ENCODE results near the gene KIAA1217.

The KIAA1217 gene

DNA sequence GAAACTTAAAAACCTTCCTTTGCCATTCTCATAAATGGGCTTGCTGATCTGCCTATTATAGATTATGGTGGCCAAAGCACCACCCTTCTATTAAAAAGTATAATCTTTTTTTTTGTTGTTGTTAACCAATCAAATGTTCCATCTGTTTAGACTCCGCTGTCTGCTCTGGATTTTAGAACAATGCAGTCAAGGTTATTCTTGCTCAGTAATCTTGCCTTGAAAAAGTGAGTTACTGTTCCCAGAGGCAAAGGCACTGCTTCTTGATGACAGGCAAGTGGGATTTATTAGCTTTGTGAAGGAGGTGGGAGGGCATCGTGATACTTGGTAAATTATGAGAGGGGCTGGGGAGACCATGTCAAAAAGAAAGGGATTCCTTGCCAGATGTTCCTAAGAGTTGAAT lies 143.5 kb downstream of the KIAA1217 start:
- Histone ChIP-seq H3K27ac (ENCODE audit: low read depth, low read length) (no peak overlapping the region), H3K4me1 (ENCODE audit: control insufficient read depth, low read length) (no peaks in the 10 kb centered on the region), H4K20me1 (ENCODE audit: control insufficient read depth, insufficient read depth, low read depth, low read length) (no peaks in the 10 kb centered on the region), H3K4me3 (ENCODE audit: low read length) (no peak overlapping the region), H3F3A (ENCODE audit: control insufficient read depth, insufficient read depth) (no peaks in the 10 kb centered on the region), H3K9me2 (replicated peaks; ENCODE audit: control insufficient read depth, low read length) (no peaks in the 10 kb centered on the region), H3K9me3 (ENCODE audit: control insufficient read depth, insufficient read depth, low read length) (no peaks in the 10 kb centered on the region), H3K4me2 (ENCODE audit: low read length) (no peak overlapping the region), H3K27me3 (ENCODE audit: control insufficient read depth, low read length) (peaks cover 5% of the 10 kb centered on the region), H3K36me3 (ENCODE audit: control insufficient read depth, low read length) (no peaks in the 10 kb centered on the region), H3K79me2 (ENCODE audit: control insufficient read depth, low read length) (no peaks in the 10 kb centered on the region)
- TF ChIP-seq EZH2phosphoT487 (IDR thresholded peaks at IDR 0.05; ENCODE audit: borderline replicate concordance, low read length): no peak
- TF ChIP-seq, protein P1, sequence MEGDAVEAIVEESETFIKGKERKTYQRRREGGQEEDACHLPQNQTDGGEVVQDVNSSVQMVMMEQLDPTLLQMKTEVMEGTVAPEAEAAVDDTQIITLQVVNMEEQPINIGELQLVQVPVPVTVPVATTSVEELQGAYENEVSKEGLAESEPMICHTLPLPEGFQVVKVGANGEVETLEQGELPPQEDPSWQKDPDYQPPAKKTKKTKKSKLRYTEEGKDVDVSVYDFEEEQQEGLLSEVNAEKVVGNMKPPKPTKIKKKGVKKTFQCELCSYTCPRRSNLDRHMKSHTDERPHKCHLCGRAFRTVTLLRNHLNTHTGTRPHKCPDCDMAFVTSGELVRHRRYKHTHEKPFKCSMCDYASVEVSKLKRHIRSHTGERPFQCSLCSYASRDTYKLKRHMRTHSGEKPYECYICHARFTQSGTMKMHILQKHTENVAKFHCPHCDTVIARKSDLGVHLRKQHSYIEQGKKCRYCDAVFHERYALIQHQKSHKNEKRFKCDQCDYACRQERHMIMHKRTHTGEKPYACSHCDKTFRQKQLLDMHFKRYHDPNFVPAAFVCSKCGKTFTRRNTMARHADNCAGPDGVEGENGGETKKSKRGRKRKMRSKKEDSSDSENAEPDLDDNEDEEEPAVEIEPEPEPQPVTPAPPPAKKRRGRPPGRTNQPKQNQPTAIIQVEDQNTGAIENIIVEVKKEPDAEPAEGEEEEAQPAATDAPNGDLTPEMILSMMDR (IDR thresholded peaks at IDR 0.05; ENCODE audit: low read depth, low read length, poor library complexity, severe bottlenecking): no peak

DNA sequence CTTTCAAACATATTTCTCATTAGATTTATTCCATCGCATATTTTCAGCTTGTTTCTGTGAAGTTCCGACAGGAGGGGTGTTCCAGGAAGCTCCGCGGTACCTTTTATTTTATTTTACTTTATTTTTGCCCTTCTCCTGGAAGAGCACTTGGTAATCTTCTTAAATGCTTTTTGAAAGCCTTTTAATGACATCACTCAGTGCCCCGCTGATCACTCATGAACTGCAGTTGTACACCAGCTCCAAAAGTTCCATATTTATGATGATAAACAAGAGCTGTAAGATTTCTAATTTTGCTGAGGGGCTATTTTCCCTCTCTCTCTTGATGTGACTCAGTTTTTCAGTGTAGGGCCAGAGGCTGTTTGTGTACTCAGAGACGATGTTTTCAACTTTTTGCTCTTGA lies 144.4 kb downstream of the KIAA1217 start:
- Histone ChIP-seq H3K36me3 (ENCODE audit: control insufficient read depth, low read length) (no peaks in the 10 kb centered on the region), H3K9me2 (replicated peaks; ENCODE audit: control insufficient read depth, low read length) (no peaks in the 10 kb centered on the region), H3F3A (ENCODE audit: control insufficient read depth, insufficient read depth) (no peaks in the 10 kb centered on the region), H3K27me3 (ENCODE audit: control insufficient read depth, low read length) (peaks cover 5% of the 10 kb centered on the region), H4K20me1 (ENCODE audit: control insufficient read depth, insufficient read depth, low read depth, low read length) (no peaks in the 10 kb centered on the region), H3K9me3 (ENCODE audit: control insufficient read depth, insufficient read depth, low read length) (no peaks in the 10 kb centered on the region), H3K4me1 (ENCODE audit: control insufficient read depth, low read length) (no peaks in the 10 kb centered on the region), H3K79me2 (ENCODE audit: control insufficient read depth, low read length) (no peaks in the 10 kb centered on the region), H3K4me3 (ENCODE audit: low read length) (no peak overlapping the region), H3K27ac (ENCODE audit: low read depth, low read length) (no peak overlapping the region), H3K4me2 (ENCODE audit: low read length) (no peak overlapping the region)
- TF ChIP-seq, protein P1 (IDR thresholded peaks at IDR 0.05; ENCODE audit: low read depth, low read length, poor library complexity, severe bottlenecking): no peak
- no peak for TF ChIP-seq EZH2phosphoT487 (IDR thresholded peaks at IDR 0.05; ENCODE audit: borderline replicate concordance, low read length)

GRCh38 chr10:24355056-24355688 lies 146.2 kb downstream of the KIAA1217 start:
- H4K20me1 ChIP-seq (ENCODE audit: control insufficient read depth, insufficient read depth, low read depth, low read length): no peaks in the 10 kb centered on the region
- H3K9me3 ChIP-seq (ENCODE audit: control insufficient read depth, insufficient read depth, low read length): no peaks in the 10 kb centered on the region
- no peak overlapping the region for H3K27ac ChIP-seq (ENCODE audit: low read depth, low read length)
- H3K36me3 ChIP-seq (ENCODE audit: control insufficient read depth, low read length): no peaks in the 10 kb centered on the region
- no peaks in the 10 kb centered on the region for H3K79me2 ChIP-seq (ENCODE audit: control insufficient read depth, low read length)
- no peak overlapping the region for H3K4me2 ChIP-seq (ENCODE audit: low read length)
- H3F3A ChIP-seq (ENCODE audit: control insufficient read depth, insufficient read depth): no peaks in the 10 kb centered on the region
- peaks cover under 1% of the 10 kb centered on the region for H3K4me1 ChIP-seq (ENCODE audit: control insufficient read depth, low read length)
- no peak overlapping the region for H3K4me3 ChIP-seq (ENCODE audit: low read length)
- TF ChIP-seq, protein P1 (IDR thresholded peaks at IDR 0.05; ENCODE audit: low read depth, low read length, poor library complexity, severe bottlenecking): no peak
- TF ChIP-seq EZH2phosphoT487 (IDR thresholded peaks at IDR 0.05; ENCODE audit: borderline replicate concordance, low read length): no peak
- no peaks in the 10 kb centered on the region for H3K9me2 ChIP-seq (replicated peaks; ENCODE audit: control insufficient read depth, low read length)
- H3K27me3 ChIP-seq (ENCODE audit: control insufficient read depth, low read length): peaks cover 5% of the 10 kb centered on the region
